Loucy (cell line): ENCODE results near the gene TPM2.
A peak's percentile ranks its signal among the peaks of the same experiment; 100 is the strongest.

Experiments
- H2AFZ ChIP-seq: fragments of 200-600 bp; sonication (generic); 2 replicates; pipeline ENCODE4 v1.6.0; 2016; ENCODE audit warnings: antibody characterized with exemption, mild to moderate bottlenecking, low read length, moderate library complexity
- H3F3A ChIP-seq: fragments of 200-600 bp; 2 replicates; pipeline ENCODE4 v1.6.0; 2016; ENCODE audit warnings: antibody characterized with exemption, low read depth, mild to moderate bottlenecking
- H3K27me3 ChIP-seq: fragments of 200-600 bp; sonication (generic); 2 replicates; pipeline ENCODE4 v1.6.1; 2014; ENCODE audit warnings: low read length, mild to moderate bottlenecking; ENCODE audit not compliant: insufficient read depth, poor library complexity, severe bottlenecking
- H3K36me3 ChIP-seq: fragments of 200-600 bp; sonication (generic); 2 replicates; pipeline ENCODE4 v1.6.1; 2016; ENCODE audit warnings: low read length; ENCODE audit not compliant: insufficient read depth
- H3K4me1 ChIP-seq: fragments of 200-600 bp; sonication (generic); 2 replicates; pipeline ENCODE4 v1.5.1; 2014; ENCODE audit warnings: low read length, mild to moderate bottlenecking; ENCODE audit not compliant: insufficient read depth, poor library complexity, severe bottlenecking
- H3K4me2 ChIP-seq: fragments of 200-600 bp; sonication (generic); 2 replicates; pipeline ENCODE4 v1.6.0; 2014; ENCODE audit warnings: antibody characterized with exemption, low read length, low read depth, mild to moderate bottlenecking; ENCODE audit not compliant: poor library complexity, severe bottlenecking
- H3K4me3 ChIP-seq: fragments of 200-600 bp; sonication (generic); 2 replicates; pipeline ENCODE4 v1.5.1; 2014; ENCODE audit warnings: low read length, mild to moderate bottlenecking, mixed read lengths; ENCODE audit not compliant: poor library complexity, severe bottlenecking
- H3K79me2 ChIP-seq: fragments of 200-600 bp; sonication (generic); 2 replicates; pipeline ENCODE4 v1.6.1; 2014; ENCODE audit warnings: low read length; ENCODE audit not compliant: insufficient read depth
- H3K9ac ChIP-seq: fragments of 200-600 bp; sonication (generic); 2 replicates; pipeline ENCODE4 v1.6.0; 2014; ENCODE audit warnings: mild to moderate bottlenecking, low read depth, low read length, moderate library complexity; ENCODE audit not compliant: poor library complexity, severe bottlenecking
- H3K9me2 ChIP-seq: fragments of 200-600 bp; sonication (generic); replicated peaks from 2 replicates; pipeline ENCODE4 v1.6.1; 2016; ENCODE audit warnings: low read depth, low read length, mixed read lengths
- H3K9me3 ChIP-seq: fragments of 200-600 bp; sonication (generic); 2 replicates; pipeline ENCODE4 v1.6.1; 2014; ENCODE audit warnings: mild to moderate bottlenecking, antibody characterized with exemption, low read length, low read depth; ENCODE audit not compliant: insufficient read depth
- H4K20me1 ChIP-seq: fragments of 200-600 bp; sonication (generic); 2 replicates; pipeline ENCODE4 v1.6.0; 2014; ENCODE audit warnings: antibody characterized with exemption, low read length, mild to moderate bottlenecking; ENCODE audit not compliant: insufficient read depth, poor library complexity, severe bottlenecking
- CTCF ChIP-seq: fragments of 200-600 bp; sonication (generic); conservative IDR thresholded peaks from 2 replicates; pipeline ENCODE4 v1.5.1; 2014; ENCODE audit warnings: mild to moderate bottlenecking, antibody characterized with exemption, low read length
- EZH2phosphoT487 ChIP-seq: fragments of 200-600 bp; IDR thresholded peaks from 2 replicates; pipeline ENCODE4 v1.6.1; 2018; ENCODE audit warnings: antibody characterized with exemption, mild to moderate bottlenecking, moderate library complexity, borderline replicate concordance

Gene TPM2

GRCh38 chr9:35659340-35659739, 30.4 kb downstream of the TPM2 start:
- no peaks in the 10 kb centered on the region for H3K9me3 ChIP-seq
- H4K20me1 ChIP-seq, result peaks cover 3% of the 10 kb centered on the region
- no peaks in the 10 kb centered on the region for H3K9me2 ChIP-seq
- no peak overlapping the region for H2AFZ ChIP-seq
- H3K27me3 ChIP-seq, result no peaks in the 10 kb centered on the region
- H3K79me2 ChIP-seq, result peaks cover 54% of the 10 kb centered on the region
- peak overlapping the region; percentile 87 for H3K4me2 ChIP-seq
- H3K4me3 ChIP-seq, result peak overlapping the region; percentile 82
- TF ChIP-seq CTCF (no peak), EZH2phosphoT487 (no peak)
- no peaks in the 10 kb centered on the region; the same call in 1 of the 2 replicates for H3K36me3 ChIP-seq
- H3K4me1 ChIP-seq, result peaks cover 74% of the 10 kb centered on the region
- H3F3A ChIP-seq, result 0 out of 2 replicates have a peak, but pooled peaks cover 13% of the 10 kb centered on the region
- H3K9ac ChIP-seq, result peak overlapping the region; percentile 77

DNA sequence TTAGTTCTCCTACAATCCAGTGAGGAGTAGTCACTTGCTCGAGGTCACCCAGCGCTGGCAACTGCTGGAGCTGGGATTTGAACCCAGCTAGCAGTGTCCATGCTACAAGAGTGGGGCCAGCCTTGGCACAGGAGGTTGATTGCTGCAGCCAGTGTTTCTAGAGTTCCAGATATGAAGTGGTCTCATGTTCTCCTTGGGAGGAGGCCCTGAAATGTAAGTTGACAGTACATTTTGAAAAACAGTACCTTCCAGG, 30.8 kb downstream of the TPM2 start:
- no peaks in the 10 kb centered on the region for H3K9me2 ChIP-seq
- TF ChIP-seq EZH2phosphoT487, result no peak
- no peak for TF ChIP-seq CTCF
- H3K9me3 ChIP-seq, result no peaks in the 10 kb centered on the region
- H3K4me3 ChIP-seq, result peak overlapping the region; percentile 82
- H3K9ac ChIP-seq, result peak overlapping the region; percentile 77
- H3K27me3 ChIP-seq, result no peaks in the 10 kb centered on the region
- H3K36me3 ChIP-seq, result no peaks in the 10 kb centered on the region; the same call in 1 of the 2 replicates
- peak overlapping the region; percentile 87 for H3K4me2 ChIP-seq
- peaks cover 69% of the 10 kb centered on the region for H3K4me1 ChIP-seq
- H3F3A ChIP-seq, result 0 out of 2 replicates have a peak, but pooled peaks cover 8% of the 10 kb centered on the region
- H3K79me2 ChIP-seq, result peaks cover 50% of the 10 kb centered on the region
- peaks cover 3% of the 10 kb centered on the region for H4K20me1 ChIP-seq
- H2AFZ ChIP-seq, result peak overlapping the region; percentile 35; the same call in 1 of the 2 replicates

- peak within 1 kb of the TSS; percentile 77 for H3K9ac ChIP-seq
- no peaks in the 10 kb centered on the region; the same call in 1 of the 2 replicates for H3K36me3 ChIP-seq
- no peaks in the 10 kb centered on the region for H3K27me3 ChIP-seq
- H4K20me1 ChIP-seq, result peaks cover 3% of the 10 kb centered on the region
- H3K4me2 ChIP-seq, result peak within 1 kb of the TSS; percentile 87
- H2AFZ ChIP-seq, result peak within 1 kb of the TSS; percentile 87
- no peak for TF ChIP-seq EZH2phosphoT487
- peak; percentile 69 for TF ChIP-seq CTCF
- H3K79me2 ChIP-seq, result peaks cover 44% of the 10 kb centered on the region
- H3K4me1 ChIP-seq, result peaks cover 64% of the 10 kb centered on the region
- H3K4me3 ChIP-seq, result peak within 1 kb of the TSS; percentile 82
- H3K9me3 ChIP-seq, result no peaks in the 10 kb centered on the region
- H3F3A ChIP-seq, result 0 out of 2 replicates have a peak, but pooled peaks cover 6% of the 10 kb centered on the region
- H3K9me2 ChIP-seq, result no peaks in the 10 kb centered on the region
Observed at GRCh38 chr9:35658137-35658967, 31.4 kb downstream of the TPM2 start, which contains the start of gene CCDC107. Gene CCDC107, plus strand, starts transcription at chr9:35658292. Its CDS starts 88 bp downstream, at chr9:35658380.
